ENCODE data around the gene PSG3.
"Not testable (repeated sequence)": the region's sequence is repeated elsewhere in the genome, so short reads cannot be mapped to it uniquely, and the experiment has no call there.

Gene PSG3

DNA sequence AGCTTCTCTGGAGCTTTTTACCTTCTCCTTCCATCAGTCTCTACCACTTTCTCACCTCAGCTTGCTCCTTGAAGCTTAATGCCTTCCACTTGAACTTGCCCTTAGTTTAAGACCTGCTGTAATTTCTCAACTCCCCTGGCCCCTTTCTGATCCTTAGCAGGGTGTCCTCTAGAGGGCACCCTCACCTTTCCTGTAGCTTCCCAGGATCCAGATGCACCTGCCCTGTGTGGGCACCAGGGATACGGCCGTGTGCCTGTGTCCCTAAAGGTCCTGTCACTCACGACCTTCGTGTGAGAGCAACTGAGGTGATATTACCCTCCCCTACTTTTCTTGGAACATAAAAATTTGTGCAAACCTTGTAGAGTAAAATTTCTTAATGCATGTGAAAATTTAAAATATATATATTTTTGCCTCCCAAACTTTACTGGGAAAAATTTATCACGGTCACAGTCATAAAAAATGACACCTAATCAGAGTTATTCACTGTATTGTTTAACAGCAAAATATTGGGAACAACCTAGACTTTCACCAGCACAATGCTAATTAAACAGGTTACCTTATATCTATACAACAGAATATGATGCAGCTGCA lies 46.4 kb downstream of the PSG3 start:
- DNase-seq = no peak

DNA sequence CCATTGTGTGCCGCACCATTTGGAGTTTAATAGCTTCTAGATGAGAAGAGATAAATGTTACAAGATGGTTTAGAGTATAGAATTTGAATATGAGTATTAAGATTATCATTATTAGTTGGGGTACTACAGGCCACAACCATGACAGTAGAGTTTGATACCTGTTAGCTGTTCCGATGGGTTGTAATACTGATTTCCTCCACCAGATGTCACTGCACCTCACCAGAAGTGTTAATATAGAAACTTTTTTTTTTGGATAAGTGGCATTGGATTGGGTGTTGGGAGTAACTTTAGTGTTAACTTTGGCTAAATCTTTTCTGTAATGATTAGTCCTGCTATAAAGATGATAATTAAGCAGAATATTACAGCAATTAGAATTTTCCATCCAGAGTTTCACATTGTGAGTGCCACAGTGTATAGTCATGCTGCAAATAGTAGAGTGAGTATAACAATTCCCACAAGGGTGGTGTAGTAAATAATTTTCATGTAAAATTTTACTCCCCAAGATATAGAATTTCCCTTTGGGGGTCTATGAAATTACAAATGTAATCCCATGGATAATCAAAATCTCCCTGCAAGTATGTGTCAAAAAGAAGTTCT lies 56.3 kb downstream of the PSG3 start:
- DNase-seq = no peak

DNA sequence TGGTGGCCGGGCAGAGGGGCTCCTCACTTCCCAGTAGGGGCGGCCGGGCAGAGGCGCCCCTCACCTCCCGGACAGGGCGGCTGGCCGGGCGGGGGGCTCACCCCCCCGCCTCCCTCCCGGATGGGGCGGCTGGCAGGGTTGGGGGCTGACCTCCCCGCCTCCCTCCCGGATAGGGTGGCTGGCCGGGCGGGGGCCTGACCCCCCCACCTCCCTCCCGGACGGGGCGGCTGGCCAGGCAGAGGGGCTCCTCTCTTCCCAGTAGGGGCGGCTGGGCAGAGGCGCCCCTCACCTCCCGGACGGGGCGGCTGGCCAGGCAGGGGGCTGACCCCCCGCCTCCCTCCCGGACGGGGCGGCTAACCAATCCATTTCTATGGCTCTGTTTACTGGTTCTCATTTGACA lies 64.0 kb downstream of the PSG3 start:
- not testable (repeated sequence) for DNase-seq

DNA sequence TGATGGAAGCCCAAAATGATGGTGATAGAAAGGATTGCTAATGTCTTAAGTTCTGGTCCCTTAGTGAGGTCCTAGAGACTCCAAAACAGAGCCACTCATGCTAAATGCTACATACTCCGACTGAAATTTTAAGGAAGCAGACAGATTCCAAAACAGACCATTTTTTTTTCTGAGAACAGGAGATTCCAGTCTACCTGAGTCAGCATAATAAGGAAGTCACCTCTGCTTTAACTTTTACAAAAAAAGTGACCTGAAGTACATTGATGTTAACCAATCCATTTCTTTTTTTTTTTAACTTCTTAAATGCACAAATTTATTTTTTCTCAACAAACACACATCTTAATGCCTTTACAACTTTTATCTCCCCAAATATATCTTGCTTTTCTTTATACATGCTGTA lies 65.7 kb downstream of the PSG3 start:
- DNase-seq = not testable (repeated sequence)

Measured in cerebellar nuclear complex (tissue), 1 donor.